Stimulated activated CD8-positive, alpha-beta memory T cell treated with anti-CD3 and anti-CD28 coated beads, Interleukin-7, amount 100 ng/mL, for 1 hour (primary cell): Measurements from ENCODE around the gene DNAJC21.

Experiments used
- DNase-seq, 2 donors: peaks; one replicate each; pipeline ENCODE4 v3.0.0-alpha.2; 2020; ENCODE audit warnings: low read depth in 2 of 2

Gene DNAJC21

GRCh38 chr5:34929134-34929719 is at the start of gene DNAJC21:
Gene DNAJC21, plus strand, starts transcription at chr5:34929559. Its CDS starts 261 bp downstream, at chr5:34929820.
- peak; percentile 92 to 96 for DNase-seq

- DNase-seq: no peak
These were observed 48.1 kb upstream of the DNAJC21 start for GRCh38 chr5:34881246-34881645.

- DNase-seq: no peak
These were observed 42.8 kb upstream of the DNAJC21 start for GRCh38 chr5:34886392-34887119.

- DNase-seq: no peak
These were observed 40.0 kb upstream of the DNAJC21 start for GRCh38 chr5:34889394-34889793.

- no peak for DNase-seq
These were observed 37.4 kb upstream of the DNAJC21 start for GRCh38 chr5:34891981-34892380.

GRCh38 chr5:34892414-34892813 is 36.9 kb upstream of the DNAJC21 start:
- no peak for DNase-seq

GRCh38 chr5:34894716-34895115 is 34.6 kb upstream of the DNAJC21 start:
- no peak for DNase-seq

GRCh38 chr5:34895641-34896419 is 33.5 kb upstream of the DNAJC21 start:
- no peak for DNase-seq

GRCh38 chr5:34897646-34898045 is 31.7 kb upstream of the DNAJC21 start:
- DNase-seq: no peak

GRCh38 chr5:34898258-34898895 is 31.0 kb upstream of the DNAJC21 start:
- peak; percentile 15 to 37 for DNase-seq

GRCh38 chr5:34899066-34899465 is 30.3 kb upstream of the DNAJC21 start:
- DNase-seq: no peak

GRCh38 chr5:34900652-34901051 is 28.7 kb upstream of the DNAJC21 start:
- DNase-seq: no peak

GRCh38 chr5:34903260-34903659 is 26.1 kb upstream of the DNAJC21 start:
- no peak for DNase-seq

GRCh38 chr5:34905564-34905963 is 23.8 kb upstream of the DNAJC21 start:
- DNase-seq: no peak

GRCh38 chr5:34913072-34913471 is 16.3 kb upstream of the DNAJC21 start:
- DNase-seq: no peak

GRCh38 chr5:34914671-34915138 is 14.7 kb upstream of the DNAJC21 start:
- no peak for DNase-seq

GRCh38 chr5:34915139-34915855 is 14.1 kb upstream of the DNAJC21 start, which contains the start of the genes BRIX1 and RAD1:
Gene BRIX1, plus strand, starts transcription at chr5:34915711. Its CDS starts 28 bp downstream, at chr5:34915739.
Gene RAD1, minus strand, starts transcription at chr5:34915504. Its CDS starts 612 bp downstream, at chr5:34914892.
- DNase-seq: peak; percentile 83 to 85

GRCh38 chr5:34915856-34916192 is 13.5 kb upstream of the DNAJC21 start:
- no peak for DNase-seq

- no peak for DNase-seq
These were observed 12.8 kb upstream of the DNAJC21 start for GRCh38 chr5:34916518-34916917.

GRCh38 chr5:34918025-34918424 is 11.3 kb upstream of the DNAJC21 start:
- no peak for DNase-seq

GRCh38 chr5:34919077-34919476 is 10.3 kb upstream of the DNAJC21 start:
- no peak for DNase-seq
